HCT116 (cell line): ENCODE data around the gene RNF212. TPM values are rescaled to one million over a fixed set of nuclear protein-coding genes. Genes with fewer than 3 reads are reported as not detected.

Source experiments
- ATAC-seq: fragments of 200-7000 bp; cut with Tn5 transposase; 2 replicates; pipeline ENCODE4 v1.9.1; 2020; ENCODE audit warnings: mild to moderate bottlenecking, moderate library complexity
- BruUV-seq: library from RNA; stranded (reverse); fragments of 400-500 nt; replicated peaks from 2 replicates; lab custom pipeline; 2021; lab: Mats Ljungman, UMichigan
- CTCF ChIA-PET: fragments of 300-600 bp; sonication (Branson Sonifier 250); formaldehyde crosslinking; loops from one replicate; lab custom pipeline; 2021; ENCODE audit warnings: antibody characterized with exemption; lab: Charles Lee
- POLR2A ChIA-PET: fragments of 300-600, 350-600 bp; sonication (Branson Sonifier 250); formaldehyde crosslinking; loops from one replicate; lab custom pipeline; 2021; ENCODE audit warnings: antibody characterized with exemption; lab: Charles Lee
- RAD21 ChIA-PET, 2 experiments: fragments of 300-600 bp; sonication (Branson Sonifier 250); formaldehyde crosslinking; loops; one replicate each; lab custom pipeline; 2023; ENCODE audit warnings: low total read pairs in 2 of 2; ENCODE audit not compliant: uncharacterized antibody in 2 of 2, unreplicated experiment in 2 of 2, low non-redundant PET in 1 of 2; lab: Charles Lee
- DNase-seq: peaks from one replicate; pipeline ENCODE4 v3.0.0-alpha.2; 2010; ENCODE audit warnings: low read depth, low spot score
- H2AFZ ChIP-seq: fragments of 200-600 bp; shearing (Covaris generic), sonication (generic); 2 replicates; pipeline ENCODE4 v1.6.1; 2017; ENCODE audit warnings: low read depth, mixed run types, mixed read lengths, antibody characterized with exemption, low read length; ENCODE audit not compliant: poor library complexity, severe bottlenecking
- H3K27ac ChIP-seq: 2 replicates; pipeline ENCODE4 v1.5.1; 2012; ENCODE audit warnings: low read depth, low read length
- H3K27me3 ChIP-seq: fragments of 200-600 bp; sonication (generic); 2 replicates; pipeline ENCODE4 v1.6.1; 2016; ENCODE audit warnings: mixed run types, low read length, mixed read lengths; ENCODE audit not compliant: insufficient read depth
- H3K36me3 ChIP-seq, 2 experiments: fragments of 200-500 bp in 1 of 2; fragments of 200-600 bp in 1 of 2; sonication (Bioruptor generic) in 1 of 2; sonication (generic) in 1 of 2; 2 replicates each; pipeline versions ENCODE4 v1.5.1 to v1.6.1; 2014 to 2016; ENCODE audit warnings: low read length in 2 of 2, inconsistent platforms in 1 of 2, mixed read lengths in 1 of 2, mixed run types in 1 of 2; ENCODE audit not compliant: insufficient read depth in 2 of 2, control insufficient read depth in 1 of 2
- H3K4me1 ChIP-seq, 2 experiments: fragments of 200-600 bp in 1 of 2; sonication (generic) in 1 of 2; 2 replicates each; pipeline versions ENCODE4 v1.5.1 to v1.6.1; 2012 to 2017; ENCODE audit warnings: low read length in 2 of 2, inconsistent platforms in 1 of 2, mild to moderate bottlenecking in 1 of 2, mixed read lengths in 1 of 2, mixed run types in 1 of 2, moderate library complexity in 1 of 2; ENCODE audit not compliant: insufficient read depth in 2 of 2, control insufficient read depth in 1 of 2
- H3K4me2 ChIP-seq: fragments of 200-600 bp; sonication (generic); 2 replicates; pipeline ENCODE4 v1.6.1; 2017; ENCODE audit warnings: mixed run types, low read length, mixed read lengths
- H3K4me3 ChIP-seq, 2 experiments: fragments of 200-600 bp in 1 of 2; sonication (generic) in 1 of 2; replicated peaks in 1 of 2; 2 replicates each; pipeline ENCODE4 v1.5.1; 2011 to 2016; ENCODE audit warnings: low read length in 2 of 2, control low read depth in 1 of 2, low read depth in 1 of 2, mild to moderate bottlenecking in 1 of 2, mixed read lengths in 1 of 2, mixed run types in 1 of 2
- H3K79me2 ChIP-seq: fragments of 200-600 bp; sonication (generic); 2 replicates; pipeline ENCODE4 v1.6.1; 2017; ENCODE audit warnings: mild to moderate bottlenecking, mixed run types, low read length, moderate library complexity, mixed read lengths; ENCODE audit not compliant: insufficient read depth
- H3K9ac ChIP-seq: fragments of 200-600 bp; sonication (generic); 2 replicates; pipeline ENCODE4 v1.6.1; 2016; ENCODE audit warnings: low read length, mixed read lengths
- H3K9me2 ChIP-seq: fragments of 200-600 bp; sonication (generic), shearing (Covaris generic); 2 replicates; pipeline ENCODE4 v1.6.1; 2017; ENCODE audit warnings: mixed run types, mild to moderate bottlenecking, moderate library complexity; ENCODE audit not compliant: insufficient read depth
- H3K9me3 ChIP-seq, 2 experiments: fragments of 200-500 bp in 1 of 2; fragments of 200-600 bp in 1 of 2; sonication (Bioruptor generic) in 1 of 2; sonication (generic) in 1 of 2; 2 replicates each; pipeline ENCODE4 v1.6.1; 2014 to 2017; ENCODE audit warnings: low read length in 2 of 2, mixed read lengths in 2 of 2, inconsistent platforms in 1 of 2, low read depth in 1 of 2, mild to moderate bottlenecking in 1 of 2, mixed run types in 1 of 2, moderate library complexity in 1 of 2; ENCODE audit not compliant: control insufficient read depth in 1 of 2, insufficient read depth in 1 of 2
- H4K20me1 ChIP-seq: fragments of 200-600 bp; sonication (generic), shearing (Covaris generic); 2 replicates; pipeline ENCODE4 v1.6.1; 2017; ENCODE audit warnings: mixed run types, mild to moderate bottlenecking, moderate library complexity; ENCODE audit not compliant: insufficient read depth
- CEBPB ChIP-seq: IDR thresholded peaks from 2 replicates; pipeline ENCODE4 v1.6.1; 2012; ENCODE audit warnings: low read depth
- EGR1 ChIP-seq: IDR thresholded peaks from 2 replicates; pipeline ENCODE4 v1.6.1; 2012; ENCODE audit warnings: low read depth
- ELF1 ChIP-seq: IDR thresholded peaks from 2 replicates; pipeline ENCODE4 v1.6.1; 2012; ENCODE audit warnings: low read depth, borderline replicate concordance
- EZH2 ChIP-seq: fragments of 200-600 bp; sonication (generic); IDR thresholded peaks from 2 replicates; pipeline ENCODE4 v1.6.1; 2017; ENCODE audit warnings: antibody characterized with exemption, mixed run types
- EZH2phosphoT487 ChIP-seq: fragments of 200-600 bp; IDR thresholded peaks from 2 replicates; pipeline ENCODE4 v1.6.1; 2018; ENCODE audit warnings: antibody characterized with exemption, borderline replicate concordance
- JUND ChIP-seq: IDR thresholded peaks from 2 replicates; pipeline ENCODE4 v1.6.1; 2012
- MAX ChIP-seq: IDR thresholded peaks from 2 replicates; pipeline ENCODE4 v1.6.1; 2012
- POLR2A ChIP-seq: IDR thresholded peaks from 2 replicates; pipeline ENCODE4 v1.7.0; 2011; ENCODE audit warnings: borderline replicate concordance; ENCODE audit not compliant: insufficient read depth, insufficient read length; ENCODE audit errors: extremely low read depth
- POLR2AphosphoS5 ChIP-seq: IDR thresholded peaks from 2 replicates; pipeline ENCODE4 v1.6.1; 2011; ENCODE audit warnings: mild to moderate bottlenecking, low read depth, low read length, moderate library complexity
- RAD21 ChIP-seq: IDR thresholded peaks from 2 replicates; pipeline ENCODE4 v1.6.1; 2012; ENCODE audit warnings: low read depth, mild to moderate bottlenecking
- SRF ChIP-seq: IDR thresholded peaks from 2 replicates; pipeline ENCODE4 v1.6.1; 2012; ENCODE audit warnings: low read depth
- TCF7L2 ChIP-seq: IDR thresholded peaks from 2 replicates; pipeline ENCODE4 v1.7.0; 2011; ENCODE audit warnings: borderline replicate concordance, inconsistent platforms; ENCODE audit not compliant: insufficient read depth, insufficient read length; ENCODE audit errors: extremely low read depth
- YY1 ChIP-seq: IDR thresholded peaks from 2 replicates; pipeline ENCODE4 v1.6.1; 2011; ENCODE audit warnings: low read length, low read depth, moderate library complexity, mild to moderate bottlenecking; ENCODE audit not compliant: insufficient replicate concordance; ENCODE audit errors: extremely low read depth
- intact Hi-C: fragments of 100-400 bp; cut with micrococcal nuclease; formaldehyde crosslinking; loops from 2 replicates; pipeline ENCODE4 v1.10.0; 2022
- total RNA-seq: library from RNA; stranded (reverse); gene quantifications from one replicate; pipeline ENCODE4 v1.2.1, GENCODE V29; 2021; ENCODE audit not compliant: unreplicated experiment
- TF ChIP-seq, protein P1 (sequence below): IDR thresholded peaks from 2 replicates; pipeline ENCODE4 v1.6.1; 2011; ENCODE audit warnings: mild to moderate bottlenecking, low read length, moderate library complexity; ENCODE audit not compliant: insufficient replicate concordance; ENCODE audit errors: extremely low read depth
- TF ChIP-seq, protein P2 (sequence below): IDR thresholded peaks from 2 replicates; pipeline ENCODE4 v1.6.1; 2012; ENCODE audit warnings: low read depth
- TF ChIP-seq, protein P3 (sequence below), 3 experiments: fragments of 200-600 bp in 1 of 3; sonication (generic) in 1 of 3; IDR thresholded peaks in 2 of 3; conservative IDR thresholded peaks in 1 of 3; 2 replicates each; pipeline ENCODE4 v1.5.1; 2012 to 2017; ENCODE audit warnings: low read depth in 2 of 3, low read length in 2 of 3, antibody characterized with exemption in 1 of 3, borderline replicate concordance in 1 of 3, control low read depth in 1 of 3, mild to moderate bottlenecking in 1 of 3, mixed read lengths in 1 of 3, mixed run types in 1 of 3, moderate library complexity in 1 of 3; ENCODE audit not compliant: insufficient read depth in 1 of 3

Gene RNF212
- total RNA-seq, 1 experiment from 2014 or later, result not detected

- Histone ChIP-seq H3K9me2 (no peaks in the 10 kb centered on the region), H3K4me1 (no peaks in the 10 kb centered on the region), H3K36me3 (no peaks in the 10 kb centered on the region), H3K27me3 (peaks cover 68% of the 10 kb centered on the region), H3K79me2 (no peaks in the 10 kb centered on the region), H3K9ac (no peak overlapping the region), H3K4me2 (no peak overlapping the region), H4K20me1 (no peaks in the 10 kb centered on the region), H3K9me3 (no peaks in the 10 kb centered on the region), H3K27ac (no peak overlapping the region), H3K4me3 (no peak overlapping the region), H2AFZ (no peak overlapping the region)
- ChIA-PET POLR2A (no interaction called here), CTCF (no interaction called here), RAD21 (no interaction called here)
- intact Hi-C loops, result no loop called here
- no peak for DNase-seq
- ATAC-seq, result no peak
- no TSS peak for BruUV-seq
- TF ChIP-seq EZH2phosphoT487, result no peak
- no peak for TF ChIP-seq ELF1
- TF ChIP-seq, protein P1, sequence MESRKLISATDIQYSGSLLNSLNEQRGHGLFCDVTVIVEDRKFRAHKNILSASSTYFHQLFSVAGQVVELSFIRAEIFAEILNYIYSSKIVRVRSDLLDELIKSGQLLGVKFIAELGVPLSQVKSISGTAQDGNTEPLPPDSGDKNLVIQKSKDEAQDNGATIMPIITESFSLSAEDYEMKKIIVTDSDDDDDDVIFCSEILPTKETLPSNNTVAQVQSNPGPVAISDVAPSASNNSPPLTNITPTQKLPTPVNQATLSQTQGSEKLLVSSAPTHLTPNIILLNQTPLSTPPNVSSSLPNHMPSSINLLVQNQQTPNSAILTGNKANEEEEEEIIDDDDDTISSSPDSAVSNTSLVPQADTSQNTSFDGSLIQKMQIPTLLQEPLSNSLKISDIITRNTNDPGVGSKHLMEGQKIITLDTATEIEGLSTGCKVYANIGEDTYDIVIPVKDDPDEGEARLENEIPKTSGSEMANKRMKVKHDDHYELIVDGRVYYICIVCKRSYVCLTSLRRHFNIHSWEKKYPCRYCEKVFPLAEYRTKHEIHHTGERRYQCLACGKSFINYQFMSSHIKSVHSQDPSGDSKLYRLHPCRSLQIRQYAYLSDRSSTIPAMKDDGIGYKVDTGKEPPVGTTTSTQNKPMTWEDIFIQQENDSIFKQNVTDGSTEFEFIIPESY, result no peak
- no peak for TF ChIP-seq TCF7L2
- TF ChIP-seq POLR2AphosphoS5, result no peak
- TF ChIP-seq POLR2A, result no peak
- TF ChIP-seq, protein P2, sequence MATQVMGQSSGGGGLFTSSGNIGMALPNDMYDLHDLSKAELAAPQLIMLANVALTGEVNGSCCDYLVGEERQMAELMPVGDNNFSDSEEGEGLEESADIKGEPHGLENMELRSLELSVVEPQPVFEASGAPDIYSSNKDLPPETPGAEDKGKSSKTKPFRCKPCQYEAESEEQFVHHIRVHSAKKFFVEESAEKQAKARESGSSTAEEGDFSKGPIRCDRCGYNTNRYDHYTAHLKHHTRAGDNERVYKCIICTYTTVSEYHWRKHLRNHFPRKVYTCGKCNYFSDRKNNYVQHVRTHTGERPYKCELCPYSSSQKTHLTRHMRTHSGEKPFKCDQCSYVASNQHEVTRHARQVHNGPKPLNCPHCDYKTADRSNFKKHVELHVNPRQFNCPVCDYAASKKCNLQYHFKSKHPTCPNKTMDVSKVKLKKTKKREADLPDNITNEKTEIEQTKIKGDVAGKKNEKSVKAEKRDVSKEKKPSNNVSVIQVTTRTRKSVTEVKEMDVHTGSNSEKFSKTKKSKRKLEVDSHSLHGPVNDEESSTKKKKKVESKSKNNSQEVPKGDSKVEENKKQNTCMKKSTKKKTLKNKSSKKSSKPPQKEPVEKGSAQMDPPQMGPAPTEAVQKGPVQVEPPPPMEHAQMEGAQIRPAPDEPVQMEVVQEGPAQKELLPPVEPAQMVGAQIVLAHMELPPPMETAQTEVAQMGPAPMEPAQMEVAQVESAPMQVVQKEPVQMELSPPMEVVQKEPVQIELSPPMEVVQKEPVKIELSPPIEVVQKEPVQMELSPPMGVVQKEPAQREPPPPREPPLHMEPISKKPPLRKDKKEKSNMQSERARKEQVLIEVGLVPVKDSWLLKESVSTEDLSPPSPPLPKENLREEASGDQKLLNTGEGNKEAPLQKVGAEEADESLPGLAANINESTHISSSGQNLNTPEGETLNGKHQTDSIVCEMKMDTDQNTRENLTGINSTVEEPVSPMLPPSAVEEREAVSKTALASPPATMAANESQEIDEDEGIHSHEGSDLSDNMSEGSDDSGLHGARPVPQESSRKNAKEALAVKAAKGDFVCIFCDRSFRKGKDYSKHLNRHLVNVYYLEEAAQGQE, result no peak
- no peak for TF ChIP-seq EGR1
- no peak for TF ChIP-seq CEBPB
- TF ChIP-seq, protein P3, sequence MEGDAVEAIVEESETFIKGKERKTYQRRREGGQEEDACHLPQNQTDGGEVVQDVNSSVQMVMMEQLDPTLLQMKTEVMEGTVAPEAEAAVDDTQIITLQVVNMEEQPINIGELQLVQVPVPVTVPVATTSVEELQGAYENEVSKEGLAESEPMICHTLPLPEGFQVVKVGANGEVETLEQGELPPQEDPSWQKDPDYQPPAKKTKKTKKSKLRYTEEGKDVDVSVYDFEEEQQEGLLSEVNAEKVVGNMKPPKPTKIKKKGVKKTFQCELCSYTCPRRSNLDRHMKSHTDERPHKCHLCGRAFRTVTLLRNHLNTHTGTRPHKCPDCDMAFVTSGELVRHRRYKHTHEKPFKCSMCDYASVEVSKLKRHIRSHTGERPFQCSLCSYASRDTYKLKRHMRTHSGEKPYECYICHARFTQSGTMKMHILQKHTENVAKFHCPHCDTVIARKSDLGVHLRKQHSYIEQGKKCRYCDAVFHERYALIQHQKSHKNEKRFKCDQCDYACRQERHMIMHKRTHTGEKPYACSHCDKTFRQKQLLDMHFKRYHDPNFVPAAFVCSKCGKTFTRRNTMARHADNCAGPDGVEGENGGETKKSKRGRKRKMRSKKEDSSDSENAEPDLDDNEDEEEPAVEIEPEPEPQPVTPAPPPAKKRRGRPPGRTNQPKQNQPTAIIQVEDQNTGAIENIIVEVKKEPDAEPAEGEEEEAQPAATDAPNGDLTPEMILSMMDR (IDR thresholded peaks at IDR 0.05 in 2 of 3, conservative IDR thresholded peaks at IDR 0.05 in 1 of 3; ENCODE audit: borderline replicate concordance in 1 of 3, insufficient read depth in 1 of 3, low read depth in 2 of 3, low read length in 2 of 3), result no peak
- no peak for TF ChIP-seq YY1
- TF ChIP-seq EZH2, result no peak
- TF ChIP-seq MAX, result no peak
- TF ChIP-seq SRF, result no peak
- no peak for TF ChIP-seq JUND
- no peak for TF ChIP-seq RAD21
Observed at GRCh38 chr4:1137850-1138249, 24.5 kb upstream of the RNF212 start.
